HG03025 (cell line): ENCODE measurements around the gene HMOX2.
A peak's percentile ranks its signal among the peaks of the same experiment; 100 is the strongest.

Experiments used
- ATAC-seq: cut with Tn5 transposase; IDR thresholded peaks from one replicate; pipeline ENCODE4 v1.9.1; 2021; ENCODE audit warnings: mild to moderate bottlenecking, moderate library complexity; ENCODE audit not compliant: unreplicated experiment, low FRiP score

Gene HMOX2

DNA sequence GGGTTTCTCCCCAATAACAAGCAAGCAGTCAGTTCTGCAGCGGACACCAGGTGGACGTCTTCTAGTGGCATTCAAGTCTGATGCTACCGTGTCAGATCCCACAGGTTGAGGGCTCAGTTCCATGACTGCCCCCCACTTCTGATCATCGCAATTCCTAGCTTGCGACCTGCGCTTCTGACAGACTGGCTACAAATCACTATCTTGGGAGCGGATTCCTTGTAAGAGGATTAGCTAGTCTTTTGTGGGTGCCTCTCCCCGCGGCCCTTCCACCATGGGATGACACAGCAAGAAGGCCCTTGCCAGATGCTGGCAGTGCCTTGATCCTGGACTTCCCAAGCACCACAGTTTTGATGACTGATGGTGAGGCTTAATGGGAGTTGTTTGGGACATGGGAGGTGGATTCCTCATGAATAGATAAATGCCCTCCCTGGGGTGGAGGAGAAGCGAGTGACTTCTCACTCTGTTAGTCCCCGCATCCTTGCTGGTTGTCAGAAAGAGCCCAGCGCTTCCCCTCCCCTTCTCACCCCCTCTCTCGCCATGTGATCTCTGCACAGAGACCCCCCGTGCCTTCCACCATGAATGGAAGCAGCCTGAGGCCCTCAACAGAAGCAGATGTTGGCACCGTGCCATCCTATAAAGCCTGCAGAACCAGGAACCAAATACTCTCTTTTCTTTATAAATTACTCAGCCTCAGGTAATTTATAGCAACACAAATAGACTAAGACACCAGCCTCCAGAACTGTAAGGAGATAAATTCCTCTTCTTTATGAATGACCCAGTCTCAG, 43.3 kb downstream of the HMOX2 start:
- no peak for ATAC-seq

DNA sequence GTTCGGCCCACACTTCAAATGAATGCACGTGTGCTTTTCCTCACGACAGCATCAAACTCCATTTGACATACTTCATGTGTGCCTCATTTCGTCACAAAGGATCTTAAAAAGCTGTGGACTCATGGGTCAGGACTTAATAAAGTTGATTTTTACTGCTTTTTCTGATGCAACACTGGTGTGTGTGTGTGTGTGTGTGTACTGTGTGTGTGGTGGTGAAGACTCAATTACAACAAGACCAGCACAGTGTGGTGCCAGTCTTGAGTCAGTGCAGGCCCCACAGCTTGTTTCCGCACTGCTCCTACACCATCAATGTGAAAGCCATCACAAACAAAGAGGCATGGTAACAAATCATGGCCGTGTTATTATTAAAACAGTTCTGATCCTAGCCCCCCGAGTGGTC, 44.7 kb downstream of the HMOX2 start:
- ATAC-seq: no peak

DNA sequence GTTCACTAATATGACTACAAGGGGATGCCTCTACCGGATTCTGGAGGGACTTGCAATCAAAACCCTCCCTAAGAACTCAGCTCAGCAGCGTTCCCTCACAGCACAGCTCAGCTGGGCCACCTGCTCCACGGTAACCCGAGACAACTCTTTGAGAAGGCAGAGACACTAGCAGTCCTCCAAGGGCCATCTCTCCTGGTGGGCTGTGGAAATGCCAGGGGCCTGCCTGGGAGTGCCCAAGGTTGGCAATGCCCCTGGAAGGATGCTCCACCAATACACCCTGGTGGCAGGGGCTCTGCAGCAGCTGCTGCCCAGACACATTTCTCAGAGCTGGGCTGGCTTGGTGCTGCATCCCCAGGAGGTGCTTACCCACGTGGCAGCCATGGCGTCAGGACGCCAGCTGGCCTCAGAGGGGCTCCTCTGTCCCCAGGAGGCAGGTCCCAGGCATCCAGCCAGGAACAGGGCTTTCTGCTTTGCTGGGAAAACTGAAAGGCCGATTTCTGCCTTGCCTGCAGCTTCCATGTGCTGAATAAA, 45.9 kb downstream of the HMOX2 start:
- ATAC-seq: no peak

DNA sequence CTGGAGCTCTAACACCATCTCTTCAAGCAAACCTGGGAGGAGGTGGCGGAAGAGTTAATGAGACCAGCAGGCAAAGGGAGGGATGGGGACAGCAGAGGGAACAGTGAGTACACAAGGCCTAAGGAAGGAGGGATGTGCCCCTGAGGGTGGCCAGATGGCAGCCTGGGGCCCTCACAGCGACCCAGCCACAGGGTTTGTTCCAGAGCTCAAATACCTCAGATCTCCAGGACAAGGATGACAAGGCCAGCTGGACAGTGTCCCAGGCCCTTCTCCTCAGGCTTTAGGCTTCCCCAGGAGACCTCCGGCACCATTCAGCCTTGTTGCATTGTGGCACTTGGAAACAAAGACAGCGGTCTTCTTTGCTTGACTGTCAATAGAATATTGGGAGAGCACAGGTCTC, 47.5 kb downstream of the HMOX2 start:
- no peak for ATAC-seq

DNA sequence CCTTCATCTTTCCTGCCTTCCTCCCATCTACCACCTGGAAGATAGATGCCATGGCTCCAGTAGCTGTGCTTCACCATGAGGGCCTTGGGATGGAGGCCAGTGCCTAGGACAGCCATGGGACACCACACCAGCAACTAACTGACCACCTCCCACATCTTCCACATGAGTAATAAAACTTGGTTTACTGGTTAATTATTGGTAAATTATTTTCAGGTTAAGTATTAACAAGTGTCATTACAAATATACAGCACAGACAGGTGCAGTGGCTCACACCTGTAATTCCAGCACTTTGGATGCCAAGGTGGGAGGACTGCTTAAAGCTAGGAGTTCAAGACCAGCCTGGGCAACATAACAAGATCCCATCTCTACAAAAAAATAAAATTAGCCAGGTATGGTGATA, 48.4 kb downstream of the HMOX2 start:
- ATAC-seq: no peak

DNA sequence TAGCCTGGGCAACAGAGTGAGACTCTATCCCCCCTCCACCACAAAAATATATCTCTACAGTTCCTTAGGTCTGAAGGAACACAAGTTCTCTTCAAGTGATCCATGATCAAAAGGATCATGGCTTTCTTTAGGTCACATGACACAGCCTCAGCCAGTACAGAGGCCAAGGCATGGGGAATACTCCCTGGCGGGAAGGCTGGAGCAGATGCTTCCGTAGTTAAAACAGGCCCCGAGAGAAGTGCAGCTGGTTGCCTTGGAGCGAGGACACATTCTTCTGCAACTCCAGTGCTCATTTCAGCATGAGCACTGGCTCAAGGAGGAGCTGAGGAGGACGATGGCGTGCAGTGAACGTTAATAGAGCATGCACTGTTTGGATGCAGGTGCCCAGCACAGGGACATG, 48.9 kb downstream of the HMOX2 start:
- ATAC-seq: no peak

DNA sequence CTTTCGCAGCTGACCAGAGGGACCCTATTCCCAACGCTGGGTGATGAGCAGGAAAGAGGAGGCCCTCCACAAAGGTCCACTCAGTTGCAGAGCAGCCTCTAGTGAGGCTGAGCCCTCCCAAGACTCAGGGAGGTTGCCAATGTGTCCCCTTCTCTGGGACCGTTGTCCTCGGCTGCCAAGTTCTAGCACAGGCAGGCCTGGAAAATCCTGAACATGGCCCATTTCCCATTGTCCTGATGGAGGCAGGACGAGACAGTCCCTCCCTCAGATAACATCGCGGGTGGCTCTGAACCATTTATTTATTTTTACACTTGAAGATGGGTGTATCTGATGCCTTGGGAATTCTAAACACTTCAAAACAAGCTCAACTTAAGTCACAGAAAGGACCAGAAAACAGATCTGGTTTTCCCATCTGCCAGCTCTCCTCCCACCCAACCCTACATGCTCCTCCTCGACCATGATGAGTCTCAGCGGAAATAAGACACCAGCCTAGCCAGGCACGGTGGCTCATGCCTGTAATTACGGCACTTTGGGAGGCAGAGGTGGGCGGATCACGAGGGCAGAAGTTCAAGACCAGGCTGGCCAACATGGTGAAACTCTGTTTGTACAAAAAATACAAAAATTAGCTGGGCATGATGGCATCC, 49.6 kb downstream of the HMOX2 start:
- ATAC-seq: no peak

DNA sequence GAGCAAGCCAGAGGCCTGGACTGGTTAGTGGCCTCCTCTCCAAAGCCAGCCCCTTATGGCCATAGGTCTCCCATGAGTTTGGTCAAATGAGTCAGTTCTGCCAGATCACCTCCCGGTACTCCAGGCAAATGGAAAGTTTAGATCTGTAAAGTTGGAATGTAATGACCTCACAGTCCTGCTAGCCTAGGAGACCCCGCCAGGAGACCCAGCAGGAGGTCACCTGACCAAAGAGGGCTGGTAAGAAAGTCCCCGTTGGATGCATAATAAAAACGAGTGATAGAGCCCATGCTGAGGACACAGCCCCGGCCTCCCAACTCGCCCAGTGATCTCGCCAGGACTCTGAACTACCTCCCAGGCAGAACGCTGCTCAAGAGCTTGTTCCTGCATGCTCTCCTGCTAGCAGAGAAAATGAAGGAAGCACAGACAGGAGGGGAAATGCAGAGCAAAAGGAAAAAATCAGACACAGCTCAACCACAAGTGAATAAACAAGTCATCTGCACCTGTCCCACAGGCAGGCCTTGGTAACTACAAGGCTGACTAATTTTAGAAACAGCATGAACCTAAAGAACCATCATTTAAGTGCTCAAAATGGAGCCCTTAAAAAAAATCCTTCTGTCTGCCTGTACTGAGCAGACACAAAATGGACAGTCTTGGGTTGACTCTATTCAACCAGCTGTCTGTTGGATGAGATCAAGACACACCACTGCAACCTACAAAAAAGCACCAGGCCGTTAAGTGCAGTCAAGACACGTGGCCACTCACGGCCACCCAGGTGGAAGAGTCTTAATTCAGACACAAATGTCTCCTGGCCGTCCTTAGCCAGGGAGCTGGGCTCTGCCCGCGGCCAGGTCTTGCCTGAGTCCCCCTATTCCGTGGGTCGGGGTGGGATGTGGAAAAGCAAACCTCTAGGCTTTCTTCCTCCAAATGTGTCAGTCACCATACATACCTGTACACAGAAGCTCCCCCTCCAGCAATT, 53.2 kb downstream of the HMOX2 start:
- ATAC-seq: no peak

DNA sequence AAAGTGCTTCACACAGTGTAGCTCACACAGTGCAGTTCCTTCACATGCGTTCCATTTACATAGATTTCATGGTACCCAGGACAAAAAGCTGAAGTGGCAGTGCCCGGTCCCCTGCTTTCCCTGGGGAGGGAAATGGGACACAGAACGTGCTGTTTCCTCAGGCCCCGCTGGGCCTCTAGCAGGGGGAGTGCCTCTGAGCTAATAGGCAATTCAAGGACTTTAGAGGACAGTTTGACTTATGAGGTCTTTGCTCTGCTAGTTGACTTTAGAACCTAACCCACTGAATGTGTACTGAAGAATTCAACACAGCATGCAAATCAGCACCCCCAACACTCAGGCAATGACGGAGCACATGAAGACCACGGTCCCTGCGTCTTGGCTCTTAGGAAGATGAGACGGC, 55.6 kb downstream of the HMOX2 start:
- ATAC-seq: no peak

DNA sequence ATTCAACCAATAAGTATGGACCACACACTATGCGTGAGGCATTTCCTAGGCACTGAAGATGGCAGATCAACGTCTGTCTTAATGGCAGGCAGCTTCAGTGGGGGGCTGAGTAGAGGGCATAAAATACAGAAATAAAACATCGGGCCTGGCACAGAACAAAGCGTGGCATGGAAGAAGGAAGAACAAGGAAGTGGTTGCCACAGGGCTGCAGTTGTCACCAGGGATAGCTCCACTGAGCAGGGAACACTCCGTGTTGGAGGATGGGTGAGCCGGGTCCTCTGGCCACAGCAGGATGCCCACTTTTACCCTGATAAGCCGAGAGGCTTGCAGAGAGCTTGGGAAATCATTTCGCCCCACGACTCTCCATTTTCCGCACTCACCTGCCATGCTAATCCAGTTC, 56.0 kb downstream of the HMOX2 start:
- ATAC-seq: no peak

DNA sequence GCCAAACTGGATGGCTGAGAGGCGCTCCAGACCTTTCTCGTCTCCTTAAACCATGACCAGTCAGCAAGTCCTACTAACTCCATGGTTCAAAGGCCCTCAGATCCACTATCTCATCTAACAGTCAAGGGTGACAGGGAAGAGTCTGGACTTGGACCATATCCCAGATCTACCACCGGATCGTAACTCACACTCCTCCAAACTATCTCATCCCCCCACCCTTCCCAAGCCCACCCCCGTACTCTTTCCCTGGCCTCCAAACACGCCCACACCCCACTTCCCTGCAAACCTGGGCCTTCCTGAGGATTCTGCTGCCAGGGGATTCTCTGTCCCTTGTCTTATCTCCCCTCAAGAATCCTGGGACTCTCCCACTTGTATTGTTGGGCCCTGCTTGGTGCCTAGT, 57.3 kb downstream of the HMOX2 start:
- ATAC-seq: no peak

DNA sequence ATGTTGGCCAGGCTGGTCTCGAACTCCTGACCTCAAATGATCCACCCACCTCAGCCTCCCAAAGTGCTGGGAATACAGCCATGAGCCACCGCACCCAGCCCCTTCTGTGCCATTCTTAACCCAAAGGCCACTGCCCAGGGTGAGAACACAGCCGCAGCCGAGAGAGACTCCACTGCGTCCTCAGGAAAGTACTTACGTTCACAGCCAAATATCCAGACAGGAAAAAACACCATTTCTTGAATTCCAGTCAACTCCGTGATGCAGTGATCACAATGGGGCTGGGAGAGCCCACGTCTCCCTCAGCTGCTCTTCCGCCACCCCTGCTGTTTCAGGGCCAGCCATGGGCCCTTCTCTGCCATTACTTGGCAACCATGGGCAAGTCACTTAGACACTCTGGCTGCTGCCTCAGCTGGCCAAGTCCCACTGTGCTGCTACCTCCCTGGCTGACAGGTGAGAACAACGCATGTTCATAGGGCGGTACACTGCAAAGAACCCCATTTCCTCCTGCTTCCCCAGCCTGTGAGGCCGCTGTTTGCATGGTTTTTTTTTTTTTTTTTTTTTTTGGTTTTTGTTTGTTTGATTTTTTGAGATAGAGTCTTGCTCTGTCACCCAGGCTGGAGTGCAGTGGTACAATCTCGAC, 58.1 kb downstream of the HMOX2 start:
- no peak for ATAC-seq

DNA sequence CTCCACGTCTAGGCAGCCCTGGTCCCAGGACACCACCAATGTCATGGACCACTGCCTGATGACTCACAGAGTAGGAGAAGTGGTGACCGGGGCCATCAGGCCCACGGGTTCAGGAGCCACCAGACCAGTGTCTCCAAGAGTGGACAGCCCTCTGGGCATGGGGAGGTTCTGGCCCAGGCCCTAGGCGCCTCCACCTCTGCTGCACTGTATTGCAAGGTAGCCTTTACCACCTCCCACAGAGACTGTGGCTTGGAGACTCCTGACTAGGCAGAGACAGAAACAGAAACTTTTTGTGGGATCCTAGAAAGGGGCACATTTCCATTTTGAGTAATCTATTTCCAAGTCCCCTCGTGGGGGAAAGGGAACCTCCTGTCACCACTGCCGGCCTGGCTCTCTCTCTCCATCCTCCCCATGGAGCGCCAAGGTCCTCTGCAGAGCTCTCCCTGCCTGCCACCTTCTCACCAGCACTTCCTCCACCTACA, 59.5 kb downstream of the HMOX2 start:
- no peak for ATAC-seq

DNA sequence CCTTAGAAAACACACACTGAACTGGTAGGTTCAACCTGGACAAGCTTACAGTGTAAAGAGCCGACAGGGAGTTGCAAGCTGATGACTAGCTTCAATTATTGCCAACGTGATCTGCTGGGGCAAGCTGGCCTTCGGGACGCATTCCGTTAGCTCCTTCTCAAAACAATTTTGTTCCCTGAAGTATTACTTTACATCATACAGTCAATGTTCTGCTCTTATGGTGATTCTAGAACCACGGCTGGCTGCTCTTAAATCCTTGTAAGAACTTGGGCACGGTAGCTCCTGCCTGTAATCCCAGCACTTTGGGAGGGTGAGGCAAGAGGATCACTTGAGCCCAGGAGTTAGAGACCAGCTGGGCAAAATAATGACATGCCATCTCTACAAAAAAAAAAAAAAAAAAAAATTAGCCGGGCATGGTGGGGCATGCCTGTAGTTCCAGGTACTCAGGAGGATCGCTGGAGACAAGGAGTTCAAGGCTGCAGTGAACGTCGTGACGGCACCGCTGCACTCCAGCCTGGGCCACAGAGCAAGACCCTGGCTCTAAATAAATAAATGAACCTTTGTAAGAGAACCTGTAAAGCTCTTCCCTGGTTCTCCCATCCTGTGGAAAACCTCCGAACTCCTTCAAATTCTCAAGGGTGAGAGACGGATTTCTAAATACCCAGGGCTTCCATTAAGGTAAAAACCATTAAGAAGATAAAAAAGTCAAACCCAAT, 60.4 kb downstream of the HMOX2 start:
- no peak for ATAC-seq

DNA sequence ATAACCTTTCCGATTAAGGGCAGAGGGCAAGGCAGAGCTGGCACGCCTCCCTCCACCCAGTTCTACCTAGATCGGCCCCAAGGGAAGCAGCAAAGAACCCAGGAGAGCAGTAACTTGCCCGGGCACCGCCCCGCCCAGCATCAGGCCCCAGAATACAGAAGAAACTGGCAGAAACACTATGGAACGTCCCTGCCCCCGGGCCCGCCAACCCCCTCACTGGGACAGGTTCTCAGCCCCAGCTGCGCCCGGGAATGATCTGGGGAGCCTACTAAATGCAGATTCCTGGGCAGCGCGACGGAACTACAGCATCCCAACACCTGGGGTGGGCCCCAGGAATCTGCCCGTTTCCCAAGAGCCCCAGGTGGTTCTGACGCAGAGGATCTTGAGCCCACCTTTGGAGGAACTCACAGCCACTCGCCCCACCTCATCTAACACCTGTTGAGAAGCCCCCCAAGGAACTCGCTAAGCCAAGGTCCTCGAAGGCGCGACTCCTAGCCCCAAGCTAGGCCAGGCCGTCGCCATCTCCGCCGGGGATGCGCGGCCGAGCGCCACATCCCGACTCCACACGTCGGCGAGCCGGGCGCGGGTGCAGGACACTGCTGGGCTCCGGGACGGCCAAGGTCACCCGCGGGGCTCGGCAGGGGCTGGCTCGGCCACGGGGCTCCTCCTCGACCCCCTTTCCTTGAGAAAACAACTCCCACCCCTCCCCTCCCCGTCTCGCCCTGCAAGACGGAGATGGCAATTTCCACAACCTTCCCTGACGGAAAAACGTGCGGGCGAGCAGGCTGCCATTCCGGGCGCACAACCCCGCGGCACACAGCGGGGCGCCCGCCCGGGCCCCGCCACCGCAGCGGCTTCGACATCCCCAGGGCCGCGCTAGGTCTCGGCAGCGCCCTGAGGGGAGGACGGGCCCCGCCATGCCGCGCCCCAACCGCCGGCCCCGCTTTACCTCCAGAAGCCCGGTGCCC, 61.5 kb downstream of the HMOX2 start:
- ATAC-seq: peak; percentile 9

DNA sequence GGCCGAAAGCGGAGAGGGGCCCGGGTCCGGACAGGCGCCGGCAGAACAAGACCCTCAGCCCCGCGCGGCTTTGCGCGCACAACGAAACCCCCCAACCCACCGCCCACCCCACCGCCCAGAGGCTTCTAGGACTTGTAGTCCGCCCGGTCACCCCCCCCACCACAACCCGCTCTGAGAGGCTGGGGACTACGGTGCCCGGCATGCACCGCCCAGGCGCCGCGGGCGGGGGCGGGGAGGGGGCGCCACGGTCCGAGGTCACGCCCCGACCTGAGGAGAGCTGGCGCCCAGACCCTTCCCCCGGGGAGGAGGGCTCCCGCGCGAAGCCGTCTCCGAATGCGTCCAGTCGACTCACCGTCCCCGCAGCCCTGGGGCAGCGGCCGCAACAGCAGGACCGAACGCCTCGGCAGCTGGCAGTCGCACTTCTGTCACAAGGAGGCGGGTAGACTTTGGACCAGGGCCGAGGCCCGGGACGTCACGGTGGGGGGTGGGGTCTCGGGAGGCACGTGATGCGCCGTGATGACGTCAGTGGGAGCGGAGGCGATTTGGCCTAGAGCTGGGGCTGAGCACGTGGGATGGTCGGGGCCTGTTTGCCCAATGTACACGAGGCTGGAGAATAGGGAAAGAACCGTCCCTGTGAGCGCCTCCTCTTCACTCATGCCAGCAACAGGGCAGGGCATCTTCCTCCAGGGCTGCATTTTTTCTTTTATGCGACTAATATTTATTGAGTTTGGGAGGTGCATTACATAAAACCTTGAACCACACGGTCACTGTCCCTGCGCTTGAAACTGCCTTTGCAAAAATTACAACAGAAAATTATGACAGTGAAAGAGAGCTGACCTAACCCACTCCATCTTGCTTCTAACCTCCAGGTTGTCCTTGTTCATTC, 62.4 kb downstream of the HMOX2 start, which contains the start of gene CDIP1:
Gene CDIP1, minus strand, starts transcription at position 424 of the 886 bp plus-strand sequence. CDS start 24,643 bp downstream, outside the sequence.
- ATAC-seq: peak; percentile 64

DNA sequence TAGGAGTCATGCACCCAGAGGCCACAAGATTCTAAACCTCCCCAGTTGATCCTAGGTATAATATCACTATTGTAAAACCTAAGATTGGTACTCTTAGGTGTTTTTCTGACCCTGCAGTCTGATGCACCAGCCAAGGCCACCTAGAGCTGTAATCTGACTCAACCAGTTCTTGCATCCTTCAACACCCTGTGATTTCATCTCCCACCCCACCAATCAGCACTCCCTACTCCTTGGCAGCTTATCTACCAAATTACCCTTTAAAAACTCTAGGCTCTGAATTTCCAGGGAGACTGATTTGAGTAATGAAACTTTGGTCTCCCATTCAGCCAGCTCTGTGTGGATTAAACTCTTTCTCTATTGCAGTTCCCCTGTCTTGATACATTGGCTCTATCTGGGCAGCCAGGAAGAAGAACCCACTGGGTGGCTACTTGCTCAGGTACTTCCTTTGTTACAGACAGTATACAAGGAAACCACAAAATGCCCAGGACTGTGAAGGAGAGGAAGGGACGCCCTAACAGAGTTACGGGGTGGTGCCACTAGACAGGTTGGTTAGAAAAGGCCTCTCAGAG, 63.6 kb downstream of the HMOX2 start:
- no peak for ATAC-seq
